Subcutaneous adipose tissue (tissue), 4 donors: ENCODE measurements around the gene MTMR2. TPM values are rescaled to one million over a fixed set of nuclear protein-coding genes. Genes with fewer than 3 reads are reported as not detected.

ENCODE experiments used
- total RNA-seq, 4 donors: library from RNA; depleted of rRNA; stranded (reverse); fragments of >200 nt; gene quantifications; one replicate each; pipeline ENCODE4 v1.1.0, GENCODE V29; 2016
- TF ChIP-seq, protein P1 (sequence below): fragments of 450-650 bp; IDR thresholded peaks from one replicate; pipeline ENCODE4 v1.5.1; 2016; ENCODE audit warnings: low read depth, mild to moderate bottlenecking, control low read depth, antibody characterized with exemption, moderate library complexity

MTMR2 gene
- total RNA-seq, 4 donors from 2014 or later = 19.8 to 36.5 (median 27.6) TPM

DNA sequence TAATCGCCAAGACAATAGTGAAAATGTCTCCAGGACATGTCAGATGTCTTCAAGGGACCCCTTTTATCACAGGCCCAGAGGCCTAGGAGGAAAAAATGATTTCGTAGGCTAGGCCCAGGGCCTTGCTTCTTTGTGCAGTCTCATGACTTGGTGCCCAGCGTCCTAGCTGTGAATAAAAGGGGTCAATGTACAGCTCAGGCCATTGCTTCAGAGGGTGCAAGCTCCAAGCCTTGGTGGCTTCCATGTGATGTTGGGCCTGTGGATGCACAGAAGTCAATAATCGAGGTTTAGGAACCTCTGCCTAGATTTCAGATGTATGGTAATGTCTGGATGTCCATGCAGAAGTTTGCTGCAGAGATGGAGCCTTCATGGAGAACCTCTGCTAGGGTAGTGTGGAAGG, 20.7 kb upstream of the MTMR2 start:
- TF ChIP-seq, protein P1, sequence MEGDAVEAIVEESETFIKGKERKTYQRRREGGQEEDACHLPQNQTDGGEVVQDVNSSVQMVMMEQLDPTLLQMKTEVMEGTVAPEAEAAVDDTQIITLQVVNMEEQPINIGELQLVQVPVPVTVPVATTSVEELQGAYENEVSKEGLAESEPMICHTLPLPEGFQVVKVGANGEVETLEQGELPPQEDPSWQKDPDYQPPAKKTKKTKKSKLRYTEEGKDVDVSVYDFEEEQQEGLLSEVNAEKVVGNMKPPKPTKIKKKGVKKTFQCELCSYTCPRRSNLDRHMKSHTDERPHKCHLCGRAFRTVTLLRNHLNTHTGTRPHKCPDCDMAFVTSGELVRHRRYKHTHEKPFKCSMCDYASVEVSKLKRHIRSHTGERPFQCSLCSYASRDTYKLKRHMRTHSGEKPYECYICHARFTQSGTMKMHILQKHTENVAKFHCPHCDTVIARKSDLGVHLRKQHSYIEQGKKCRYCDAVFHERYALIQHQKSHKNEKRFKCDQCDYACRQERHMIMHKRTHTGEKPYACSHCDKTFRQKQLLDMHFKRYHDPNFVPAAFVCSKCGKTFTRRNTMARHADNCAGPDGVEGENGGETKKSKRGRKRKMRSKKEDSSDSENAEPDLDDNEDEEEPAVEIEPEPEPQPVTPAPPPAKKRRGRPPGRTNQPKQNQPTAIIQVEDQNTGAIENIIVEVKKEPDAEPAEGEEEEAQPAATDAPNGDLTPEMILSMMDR = no peak

GRCh38 chr11:95943546-95943945, 19.6 kb upstream of the MTMR2 start:
- TF ChIP-seq, protein P1 = no peak

DNA sequence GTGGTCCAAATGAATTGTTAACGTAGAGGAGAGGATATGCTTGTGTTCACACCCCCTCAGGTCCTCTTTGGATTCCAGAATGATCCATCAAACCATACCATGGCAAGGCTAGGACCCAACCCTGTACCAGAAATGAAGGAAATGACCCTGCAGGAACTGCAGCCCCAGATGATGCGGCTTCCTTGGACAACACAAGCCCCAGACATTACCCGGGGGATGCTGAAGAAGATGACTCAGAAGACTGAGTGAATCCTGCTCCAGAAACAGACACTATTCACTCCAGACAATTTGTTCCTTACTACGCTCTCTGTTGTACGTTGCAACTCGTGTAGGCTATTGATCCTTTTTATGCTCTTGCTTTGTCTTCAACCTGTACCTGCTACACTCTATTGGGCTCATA, 15.2 kb upstream of the MTMR2 start:
- TF ChIP-seq, protein P1 = no peak

DNA sequence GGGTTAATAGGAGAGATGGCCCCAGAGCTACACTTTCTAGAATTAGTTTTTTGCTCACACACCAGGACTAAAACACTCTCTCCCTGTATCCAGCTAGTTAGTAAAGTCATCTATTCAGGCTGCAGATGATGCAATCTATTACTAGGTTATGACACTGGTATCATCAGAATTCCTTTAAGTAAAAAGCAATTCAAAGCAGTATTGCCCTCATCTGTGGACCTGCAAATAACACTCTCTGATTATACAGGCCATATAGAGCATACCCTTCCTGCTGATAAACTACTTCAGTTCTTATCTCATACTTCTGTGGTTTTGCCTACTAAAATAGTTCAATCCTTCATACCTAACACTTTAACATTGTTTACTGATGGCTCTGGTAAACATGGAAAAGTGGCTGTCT, 13.5 kb upstream of the MTMR2 start:
- TF ChIP-seq, protein P1 = no peak

- TF ChIP-seq, protein P1 = no peak
These were observed 9.7 kb upstream of the MTMR2 start for GRCh38 chr11:95933594-95933993.

DNA sequence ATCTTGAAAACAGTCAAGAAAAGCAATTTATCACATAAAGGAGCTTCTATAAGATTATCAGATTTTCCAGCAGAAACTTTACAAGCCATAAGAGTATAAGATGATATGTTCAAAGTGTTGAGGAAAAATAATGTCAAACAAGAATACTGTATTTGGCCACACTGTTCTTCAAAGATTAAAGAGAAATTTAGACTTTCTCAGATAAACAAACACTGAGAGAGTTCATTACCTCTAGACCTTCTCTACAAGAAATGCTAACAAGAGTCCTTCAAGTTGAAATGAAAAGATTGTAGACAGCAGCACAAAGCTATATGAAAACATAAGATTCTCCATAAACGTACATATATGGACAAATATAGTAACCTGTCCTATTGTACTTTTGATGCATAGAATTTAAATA, 8.0 kb upstream of the MTMR2 start:
- TF ChIP-seq, protein P1 = no peak

- TF ChIP-seq, protein P1 = no peak
These were observed 7.0 kb upstream of the MTMR2 start for GRCh38 chr11:95930948-95931347.
